ENCODE measurements around the gene MRNIP.
"Not testable (repeated sequence)": the region's sequence is repeated elsewhere in the genome, so short reads cannot be mapped to it uniquely, and the experiment has no call there.

MRNIP gene

GRCh38 chr5:179837076-179838011, 21.3 kb downstream of the MRNIP start:
- DNase-seq: no peak

- DNase-seq: no peak
Observed at GRCh38 chr5:179836225-179837019, 22.2 kb downstream of the MRNIP start.

- DNase-seq: not testable (repeated sequence)
Observed at GRCh38 chr5:179834871-179835270, 23.7 kb downstream of the MRNIP start.

- DNase-seq: no peak
Observed at GRCh38 chr5:179834120-179834519, 24.5 kb downstream of the MRNIP start.

- no peak for DNase-seq
Observed at GRCh38 chr5:179833709-179834070, 24.9 kb downstream of the MRNIP start.

DNA sequence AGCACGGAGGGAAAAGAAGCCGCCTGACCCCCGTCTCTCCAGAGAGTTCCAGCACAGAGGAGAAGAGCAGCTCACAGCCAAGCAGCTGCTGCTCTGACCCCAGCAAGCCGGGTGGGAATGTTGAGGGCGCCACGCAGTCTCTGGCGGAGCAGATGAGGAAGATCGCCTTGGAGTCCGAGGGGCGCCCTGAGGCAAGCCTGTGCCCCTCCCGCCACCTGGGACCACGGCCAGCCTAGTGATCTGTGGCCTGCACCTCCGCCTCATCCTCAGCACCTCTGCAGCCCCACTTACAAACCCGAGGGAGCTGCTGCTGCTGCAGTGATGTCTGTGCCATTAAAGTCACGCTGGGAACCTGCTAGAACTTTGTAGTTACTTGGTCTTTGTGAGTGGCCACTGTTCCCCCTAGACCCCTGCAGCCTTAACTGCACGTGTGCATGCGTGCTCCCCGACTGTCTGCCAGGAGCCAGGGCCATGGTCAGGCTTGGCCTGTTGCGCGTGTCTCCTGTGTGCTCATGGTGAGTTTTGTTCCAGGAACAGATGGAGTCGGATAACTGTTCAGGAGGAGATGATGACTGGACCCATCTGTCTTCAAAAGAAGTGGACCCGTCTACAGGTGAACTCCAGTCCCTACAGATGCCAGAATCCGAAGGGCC, 25.4 kb downstream of the MRNIP start:
- DNase-seq: no peak

DNA sequence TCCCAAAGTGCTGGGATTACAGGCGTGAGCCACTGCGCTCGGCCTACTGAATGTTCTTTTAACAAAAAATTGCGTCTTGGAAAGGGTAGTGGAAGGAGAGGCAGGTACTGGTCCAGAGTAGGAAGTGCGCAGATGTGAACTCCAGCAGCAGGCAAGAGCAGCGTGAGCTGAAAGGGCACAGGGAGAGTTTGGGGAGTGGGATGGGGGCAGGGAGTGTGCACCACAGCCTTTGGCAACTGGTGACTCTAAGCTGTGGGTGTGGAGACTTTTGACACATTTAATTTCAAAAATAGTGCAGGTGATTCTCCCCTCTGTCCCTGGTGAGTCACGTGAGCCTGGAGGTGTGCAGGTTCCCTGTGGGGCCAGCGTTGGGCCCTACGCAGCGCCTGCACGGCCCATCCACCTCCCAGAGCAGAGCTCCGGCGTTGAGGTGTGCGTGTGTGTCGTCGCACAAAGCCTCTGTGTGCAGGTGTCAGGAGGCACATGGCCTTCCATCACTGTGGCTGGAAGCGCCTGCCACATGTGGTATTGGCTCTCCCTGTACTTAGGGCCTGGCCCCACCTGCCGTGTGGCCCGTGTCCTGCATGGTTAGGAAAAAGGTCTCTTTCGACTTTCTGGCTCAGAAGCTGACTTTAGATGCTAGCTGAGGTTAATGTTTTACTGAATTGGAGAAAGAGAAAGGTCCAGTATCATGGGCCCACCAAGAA, 26.4 kb downstream of the MRNIP start:
- DNase-seq: no peak

DNA sequence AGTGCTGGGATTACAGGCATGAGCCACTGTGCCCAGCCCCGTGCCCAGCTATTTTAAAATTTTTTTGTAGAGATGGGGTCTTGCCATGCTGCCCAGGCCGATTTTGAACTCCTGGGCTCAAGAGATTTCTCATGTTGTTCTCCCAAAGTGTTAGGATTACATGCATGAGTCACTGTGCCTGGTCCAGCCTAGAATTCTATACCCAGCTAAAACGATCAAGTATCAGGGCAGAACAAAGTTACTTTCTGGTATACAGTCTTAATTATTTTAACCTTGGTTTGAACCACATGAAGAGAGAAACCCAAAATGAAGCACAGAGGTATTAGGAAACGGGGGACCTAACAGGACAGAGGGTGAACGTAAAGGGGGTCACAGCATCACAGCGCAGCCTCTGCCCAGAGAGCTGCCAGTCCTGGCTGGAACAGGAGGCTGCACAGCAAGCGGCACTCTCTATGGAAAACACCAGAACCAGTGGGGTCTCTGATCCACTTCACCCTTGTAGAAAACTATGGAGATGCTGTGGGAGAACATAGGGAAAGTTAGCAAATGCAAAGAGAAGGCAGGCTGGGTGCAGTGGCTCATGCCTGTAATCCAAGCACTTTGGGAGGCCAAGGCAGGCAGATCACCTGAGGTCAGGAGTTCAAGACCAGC, 27.7 kb downstream of the MRNIP start:
- no peak for DNase-seq

GRCh38 chr5:179829732-179830435, 28.7 kb downstream of the MRNIP start:
- no peak for DNase-seq

GRCh38 chr5:179828756-179829421, 29.7 kb downstream of the MRNIP start:
- DNase-seq: no peak

DNA sequence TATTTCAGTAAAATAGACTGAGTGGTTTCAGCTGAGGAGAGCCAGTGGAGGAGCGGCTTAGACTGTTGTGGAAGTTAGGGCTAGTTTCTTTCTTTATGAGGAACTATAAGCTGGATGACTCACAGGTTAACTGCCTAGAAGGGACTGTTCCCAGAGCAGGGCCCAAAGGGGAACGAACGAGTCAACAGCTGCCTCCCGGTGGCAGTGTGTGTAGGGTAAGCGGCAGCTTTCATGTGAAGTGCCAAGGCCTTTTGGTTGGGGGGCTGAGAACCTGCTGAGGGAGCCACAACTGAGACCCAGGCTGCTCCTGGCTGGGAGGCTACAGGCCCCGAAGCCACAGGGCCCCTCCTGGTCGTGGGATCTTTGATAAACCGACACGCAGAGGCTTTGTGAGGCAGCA, 30.9 kb downstream of the MRNIP start:
- no peak for DNase-seq

GRCh38 chr5:179825655-179826182, 32.9 kb downstream of the MRNIP start:
- DNase-seq: no peak

- no peak for DNase-seq
Observed at GRCh38 chr5:179824745-179825112, 33.9 kb downstream of the MRNIP start.

- DNase-seq: no peak
Observed at GRCh38 chr5:179823937-179824744, 34.5 kb downstream of the MRNIP start.

DNA sequence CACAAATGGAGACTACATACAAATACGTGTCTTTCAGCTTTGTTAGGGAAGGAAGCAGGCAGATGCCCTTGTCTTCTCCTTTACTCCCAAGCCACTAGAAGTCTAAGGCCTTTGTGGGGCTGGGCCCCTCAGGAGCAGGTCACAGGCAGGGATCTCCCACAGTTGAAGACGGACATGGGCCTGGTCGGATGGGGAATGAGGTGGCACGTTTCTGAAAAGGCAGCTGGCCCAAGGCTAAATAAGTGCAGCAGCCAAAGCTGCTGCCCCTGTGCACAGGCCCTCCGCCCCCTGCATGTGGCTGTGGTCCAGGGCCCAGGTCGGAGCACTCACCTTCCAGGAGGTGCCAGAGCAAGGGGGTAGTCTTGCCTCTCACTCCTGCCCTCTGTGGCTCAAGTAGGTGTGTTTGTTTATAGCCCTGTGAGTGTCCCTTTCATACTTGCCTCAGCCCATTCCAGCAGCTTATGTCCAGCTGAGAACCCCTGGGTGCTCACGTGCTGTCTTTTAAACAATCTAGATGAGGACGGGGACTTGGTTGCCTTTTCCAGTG, 36.1 kb downstream of the MRNIP start:
- DNase-seq: no peak

DNA sequence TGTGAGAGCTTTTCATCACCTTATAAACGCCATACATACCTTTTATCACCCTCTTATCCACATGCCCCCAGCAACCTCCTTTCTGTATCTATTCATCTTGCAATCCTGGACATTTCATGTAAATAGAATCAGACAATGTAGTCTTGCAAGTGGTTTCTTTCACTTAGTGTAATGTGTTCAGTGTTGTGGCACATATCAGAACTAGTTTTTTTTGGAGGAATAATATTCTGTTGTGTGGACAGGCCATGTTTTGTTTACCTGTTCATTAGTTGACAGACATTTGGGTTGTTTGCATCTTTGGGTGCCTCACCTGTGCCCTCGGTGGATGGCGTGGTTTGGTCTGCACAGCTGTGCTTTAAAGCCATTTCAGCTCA, 36.6 kb downstream of the MRNIP start:
- DNase-seq: no peak

DNA sequence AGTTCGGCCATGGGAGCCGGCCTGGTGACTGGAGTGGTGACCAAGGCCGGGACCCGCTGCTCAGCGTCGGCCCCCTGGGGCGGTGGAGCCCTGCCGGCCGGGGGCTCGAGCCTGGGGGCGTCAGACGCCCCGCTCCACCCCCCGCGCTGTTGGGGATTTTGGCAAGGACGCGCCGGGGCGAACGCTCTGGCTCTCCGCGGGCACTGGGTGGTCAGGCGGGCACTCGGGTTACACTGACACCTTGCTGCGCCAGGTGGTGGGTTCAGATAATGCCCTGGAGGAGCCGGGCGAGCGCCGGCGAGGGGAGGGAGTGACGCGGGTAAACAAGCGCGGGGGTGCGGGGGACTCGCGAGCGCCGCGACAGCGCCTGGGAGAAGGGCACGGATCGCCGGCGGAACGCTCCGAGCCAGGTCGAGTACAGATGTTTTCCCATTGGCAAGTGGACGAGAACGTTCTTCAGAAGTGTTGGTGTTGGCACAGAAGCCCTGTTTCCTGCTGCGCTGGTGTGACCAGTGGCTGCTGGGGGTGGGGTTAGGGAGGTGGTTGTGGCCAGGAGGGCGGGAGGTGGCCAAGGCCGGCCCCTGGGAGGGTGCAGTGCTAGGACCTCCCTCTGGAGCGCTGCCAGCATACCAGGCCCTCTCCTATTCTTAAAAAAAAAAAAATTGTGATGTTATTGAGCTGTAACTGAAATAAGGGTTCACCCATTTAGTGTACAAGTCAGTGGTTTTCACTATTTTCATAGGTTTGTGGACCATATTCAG, 37.1 kb downstream of the MRNIP start:
- DNase-seq: peak; percentile 94

GRCh38 chr5:179820483-179821297, 37.9 kb downstream of the MRNIP start, which contains the start of gene SQSTM1:
Gene SQSTM1 (plus strand): TSS chr5:179820905. CDS start chr5:179820937, 32 bp downstream.
- DNase-seq: peak; percentile 85

All from NCI-H345 (cell line).